HK-2 (cell line): ENCODE data around the gene MYBPC1.

ENCODE experiments used
- DNase-seq: peaks from one replicate; pipeline ENCODE4 v3.0.0-alpha.2; 2018; ENCODE audit not compliant: unreplicated experiment

Gene MYBPC1

GRCh38 chr12:101694986-101695385 is 100.2 kb downstream of the MYBPC1 start:
- no peak for DNase-seq

- no peak for DNase-seq
Measured at GRCh38 chr12:101695706-101696105, 100.9 kb downstream of the MYBPC1 start.

GRCh38 chr12:101696251-101697196 is 101.8 kb downstream of the MYBPC1 start:
- peak; percentile 10 for DNase-seq

GRCh38 chr12:101697197-101697929 is 102.6 kb downstream of the MYBPC1 start, which contains the start of gene CHPT1:
Gene CHPT1, plus strand, starts transcription at chr12:101697640. Its CDS starts 222 bp downstream, at chr12:101697862.
- peak; percentile 66 for DNase-seq

- DNase-seq = peak; percentile 51
Measured at GRCh38 chr12:101697930-101698799, 103.4 kb downstream of the MYBPC1 start.

GRCh38 chr12:101698800-101699347 is 104.1 kb downstream of the MYBPC1 start:
- DNase-seq = no peak

- no peak for DNase-seq
Measured at GRCh38 chr12:101700299-101700820, 105.6 kb downstream of the MYBPC1 start.

- no peak for DNase-seq
Measured at GRCh38 chr12:101703487-101703886, 108.7 kb downstream of the MYBPC1 start.

- no peak for DNase-seq
Measured at GRCh38 chr12:101706403-101706802, 111.6 kb downstream of the MYBPC1 start.

GRCh38 chr12:101707131-101707782 is 112.5 kb downstream of the MYBPC1 start:
- no peak for DNase-seq

- no peak for DNase-seq
Measured at GRCh38 chr12:101710288-101710687, 115.5 kb downstream of the MYBPC1 start.

GRCh38 chr12:101713059-101713682 is 118.4 kb downstream of the MYBPC1 start:
- DNase-seq = no peak

- no peak for DNase-seq
Measured at GRCh38 chr12:101713930-101714329, 119.2 kb downstream of the MYBPC1 start.

- no peak for DNase-seq
Measured at GRCh38 chr12:101714877-101715444, 120.2 kb downstream of the MYBPC1 start.

GRCh38 chr12:101719566-101719965 is 124.8 kb downstream of the MYBPC1 start:
- no peak for DNase-seq

GRCh38 chr12:101720118-101720517 is 125.3 kb downstream of the MYBPC1 start:
- no peak for DNase-seq

- no peak for DNase-seq
Measured at GRCh38 chr12:101722392-101722791, 127.6 kb downstream of the MYBPC1 start.

- DNase-seq = no peak
Measured at GRCh38 chr12:101727098-101727497, 132.3 kb downstream of the MYBPC1 start.

GRCh38 chr12:101729842-101730241 is 135.1 kb downstream of the MYBPC1 start:
- no peak for DNase-seq

GRCh38 chr12:101732318-101732717 is 137.5 kb downstream of the MYBPC1 start:
- no peak for DNase-seq
